UCSD-AML1 (cell line): Measurements from ENCODE around the gene AFAP1L2.

ENCODE experiments used
- DNase-seq: peaks from one replicate; lab custom pipeline; 2025; ENCODE audit not compliant: unreplicated experiment; lab: John Stamatoyannopoulos, UW

The AFAP1L2 gene

DNA sequence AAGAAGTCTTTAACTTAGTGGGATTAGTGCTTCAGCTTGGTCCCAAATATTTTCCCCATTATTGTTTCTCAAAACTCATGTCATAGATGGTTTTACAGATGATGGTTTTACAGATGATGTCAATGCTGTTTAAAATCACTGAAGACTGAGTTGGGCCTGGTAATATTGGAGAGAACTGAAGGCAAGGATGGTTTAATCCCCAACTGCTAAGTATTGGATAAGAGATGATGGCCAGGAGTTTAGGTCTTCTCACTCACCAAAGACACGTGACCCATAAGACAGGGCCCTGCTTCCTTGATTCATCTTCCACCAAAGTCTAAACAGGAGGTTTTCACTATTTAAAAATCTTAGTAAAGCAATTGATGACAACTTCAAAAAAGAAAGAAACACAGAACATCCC, 108.9 kb downstream of the AFAP1L2 start:
- no peak for DNase-seq

DNA sequence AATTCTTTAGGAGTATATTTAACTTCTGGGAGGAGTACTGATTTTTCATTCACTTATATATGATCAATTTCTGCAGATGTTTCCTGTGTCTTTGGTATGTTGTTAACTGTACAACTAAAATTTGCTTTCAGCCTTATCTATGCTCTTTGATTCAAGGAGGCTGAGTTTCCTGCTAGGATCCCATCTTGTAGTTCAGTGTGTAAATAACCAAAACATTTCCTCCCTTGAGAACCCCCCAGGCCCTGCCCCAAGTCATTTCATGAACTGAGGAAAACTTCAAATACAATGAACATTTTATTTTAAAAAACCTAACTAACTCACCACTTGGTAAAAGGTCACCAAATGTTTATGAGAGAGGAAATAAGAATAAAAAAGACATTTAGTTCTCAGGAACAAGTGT, 109.8 kb downstream of the AFAP1L2 start:
- DNase-seq = no peak

DNA sequence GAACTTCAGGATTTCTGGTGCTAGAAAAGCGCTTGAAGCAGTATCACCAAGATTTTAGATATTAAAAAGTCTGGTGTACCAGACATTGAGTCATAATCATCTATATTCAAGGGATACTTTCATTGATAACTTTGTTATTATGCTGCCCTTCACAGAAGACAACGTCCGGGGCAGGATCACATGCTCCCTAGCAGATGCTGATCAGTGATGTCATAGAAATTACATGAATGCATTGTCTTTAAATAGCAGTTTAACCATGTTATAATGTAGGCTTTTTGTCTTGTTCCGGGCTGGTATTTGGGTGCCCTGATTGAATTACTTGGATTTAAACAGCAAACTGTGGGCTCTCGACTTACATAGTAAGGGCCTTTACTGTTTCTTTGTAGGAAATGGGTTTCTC, 111.2 kb downstream of the AFAP1L2 start:
- no peak for DNase-seq

DNA sequence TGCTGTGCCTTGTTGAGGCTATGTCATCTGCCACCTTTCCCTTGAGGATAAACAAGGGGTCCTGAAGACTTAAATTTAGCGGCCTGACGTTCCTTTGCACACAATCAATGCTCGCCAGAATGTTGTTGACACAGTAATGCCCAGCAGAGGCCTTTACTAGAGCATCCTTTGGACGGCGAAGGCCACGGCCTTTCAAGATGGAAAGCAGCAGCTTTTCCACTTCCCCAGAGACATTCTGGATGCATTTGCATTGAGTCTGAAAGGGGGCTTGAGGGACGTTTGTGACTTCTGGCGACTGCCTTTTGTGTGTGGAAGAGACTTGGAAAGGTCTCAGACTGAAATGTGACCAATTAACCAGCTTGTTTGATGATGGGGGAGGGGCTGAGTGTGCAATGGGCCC, 112.8 kb downstream of the AFAP1L2 start:
- DNase-seq = no peak

DNA sequence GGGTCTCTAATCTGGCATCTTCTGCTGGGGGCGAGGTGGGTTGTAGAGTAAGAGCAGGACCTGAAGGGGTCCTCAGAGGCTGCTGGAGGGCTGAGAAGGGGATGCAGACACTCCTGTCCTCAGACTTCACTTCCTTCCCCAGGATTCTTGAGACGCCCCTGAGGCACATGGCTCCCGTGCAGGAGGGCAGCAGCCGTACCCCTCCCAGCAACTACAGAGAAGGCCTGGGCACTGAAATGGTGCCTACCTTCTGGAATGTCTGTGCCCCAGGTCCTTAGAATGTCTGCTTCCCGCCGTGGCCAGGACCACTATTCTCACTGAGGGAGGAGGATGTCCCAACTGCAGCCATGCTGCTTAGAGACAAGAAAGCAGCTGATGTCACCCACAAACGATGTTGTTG, 113.2 kb downstream of the AFAP1L2 start:
- DNase-seq = no peak

DNA sequence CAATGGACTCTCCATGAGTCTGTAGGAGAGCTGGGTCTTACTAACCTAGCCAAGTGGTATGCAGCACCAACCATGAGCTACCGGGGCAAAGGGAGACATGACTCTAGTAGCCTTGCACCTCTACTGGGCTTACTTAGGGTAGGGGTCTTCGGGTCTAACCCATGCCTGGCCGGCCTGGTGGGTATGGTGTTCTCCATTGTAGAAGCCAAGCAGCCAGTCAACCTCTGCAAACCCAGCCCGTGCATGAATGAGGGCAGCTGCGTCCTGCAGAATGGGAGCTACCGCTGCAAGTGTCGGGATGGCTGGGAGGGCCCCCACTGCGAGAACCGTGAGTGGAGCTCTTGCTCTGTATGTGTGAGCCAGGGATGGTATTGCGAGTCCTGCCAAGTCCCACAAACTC, 114.3 kb downstream of the AFAP1L2 start:
- DNase-seq = no peak

DNA sequence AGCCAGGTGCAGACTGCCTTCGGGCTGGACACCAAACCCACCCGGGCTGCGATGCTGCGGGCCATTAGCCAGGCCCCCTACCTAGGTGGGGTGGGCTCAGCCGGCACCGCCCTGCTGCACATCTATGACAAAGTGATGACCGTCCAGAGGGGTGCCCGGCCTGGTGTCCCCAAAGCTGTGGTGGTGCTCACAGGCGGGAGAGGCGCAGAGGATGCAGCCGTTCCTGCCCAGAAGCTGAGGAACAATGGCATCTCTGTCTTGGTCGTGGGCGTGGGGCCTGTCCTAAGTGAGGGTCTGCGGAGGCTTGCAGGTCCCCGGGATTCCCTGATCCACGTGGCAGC, 115.2 kb downstream of the AFAP1L2 start:
- no peak for DNase-seq

DNA sequence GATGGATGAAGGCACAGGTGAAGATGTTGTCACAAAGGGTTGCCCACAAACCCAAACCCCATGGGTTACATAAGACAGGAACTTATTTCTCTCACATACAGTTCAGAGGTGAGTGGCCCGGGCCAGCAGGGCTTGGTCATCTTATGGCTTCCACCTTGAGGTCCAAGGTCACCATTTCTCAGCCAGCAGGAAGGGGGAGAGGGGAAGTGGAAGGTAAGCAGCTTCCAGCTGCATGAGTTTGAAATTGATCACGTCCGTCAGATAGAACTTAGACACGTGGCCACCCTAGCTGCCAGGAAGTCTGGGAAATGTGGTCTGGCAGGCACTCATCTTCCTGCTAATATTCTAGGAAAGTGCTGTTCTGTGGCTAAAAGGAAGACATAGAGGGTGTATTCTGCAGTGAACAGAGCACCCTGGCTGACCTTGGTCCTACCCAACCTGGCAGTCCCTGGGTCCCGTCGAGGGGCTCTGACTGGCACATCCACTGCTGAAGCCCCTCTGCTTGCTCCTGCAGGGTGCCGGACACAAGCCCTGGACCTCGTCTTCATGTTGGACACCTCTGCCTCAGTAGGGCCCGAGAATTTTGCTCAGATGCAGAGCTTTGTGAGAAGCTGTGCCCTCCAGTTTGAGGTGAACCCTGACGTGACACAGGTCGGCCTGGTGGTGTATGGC, 115.7 kb downstream of the AFAP1L2 start:
- no peak for DNase-seq

DNA sequence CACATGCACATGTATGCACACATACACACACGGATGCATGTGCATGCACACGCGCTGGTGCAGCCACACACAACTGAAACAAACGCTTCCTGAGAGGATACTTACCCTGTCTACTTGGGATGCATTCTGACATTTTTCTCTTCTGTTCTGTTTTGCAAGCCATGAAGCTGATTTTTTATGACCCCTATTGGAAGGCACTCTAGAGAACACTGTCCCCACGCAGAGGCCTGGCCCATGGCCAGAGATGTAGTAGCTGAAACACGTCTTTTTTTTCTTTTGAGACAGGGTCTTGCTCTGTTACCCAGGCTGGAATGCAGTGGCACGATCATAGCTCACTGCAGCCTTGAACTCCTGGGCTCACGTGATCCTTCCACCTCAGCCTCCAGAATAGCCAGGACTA, 117.4 kb downstream of the AFAP1L2 start:
- no peak for DNase-seq

DNA sequence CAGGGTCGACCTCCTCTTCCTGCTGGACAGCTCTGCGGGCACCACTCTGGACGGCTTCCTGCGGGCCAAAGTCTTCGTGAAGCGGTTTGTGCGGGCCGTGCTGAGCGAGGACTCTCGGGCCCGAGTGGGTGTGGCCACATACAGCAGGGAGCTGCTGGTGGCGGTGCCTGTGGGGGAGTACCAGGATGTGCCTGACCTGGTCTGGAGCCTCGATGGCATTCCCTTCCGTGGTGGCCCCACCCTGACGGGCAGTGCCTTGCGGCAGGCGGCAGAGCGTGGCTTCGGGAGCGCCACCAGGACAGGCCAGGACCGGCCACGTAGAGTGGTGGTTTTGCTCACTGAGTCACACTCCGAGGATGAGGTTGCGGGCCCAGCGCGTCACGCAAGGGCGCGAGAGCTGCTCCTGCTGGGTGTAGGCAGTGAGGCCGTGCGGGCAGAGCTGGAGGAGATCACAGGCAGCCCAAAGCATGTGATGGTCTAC, 118.3 kb downstream of the AFAP1L2 start:
- no peak for DNase-seq

DNA sequence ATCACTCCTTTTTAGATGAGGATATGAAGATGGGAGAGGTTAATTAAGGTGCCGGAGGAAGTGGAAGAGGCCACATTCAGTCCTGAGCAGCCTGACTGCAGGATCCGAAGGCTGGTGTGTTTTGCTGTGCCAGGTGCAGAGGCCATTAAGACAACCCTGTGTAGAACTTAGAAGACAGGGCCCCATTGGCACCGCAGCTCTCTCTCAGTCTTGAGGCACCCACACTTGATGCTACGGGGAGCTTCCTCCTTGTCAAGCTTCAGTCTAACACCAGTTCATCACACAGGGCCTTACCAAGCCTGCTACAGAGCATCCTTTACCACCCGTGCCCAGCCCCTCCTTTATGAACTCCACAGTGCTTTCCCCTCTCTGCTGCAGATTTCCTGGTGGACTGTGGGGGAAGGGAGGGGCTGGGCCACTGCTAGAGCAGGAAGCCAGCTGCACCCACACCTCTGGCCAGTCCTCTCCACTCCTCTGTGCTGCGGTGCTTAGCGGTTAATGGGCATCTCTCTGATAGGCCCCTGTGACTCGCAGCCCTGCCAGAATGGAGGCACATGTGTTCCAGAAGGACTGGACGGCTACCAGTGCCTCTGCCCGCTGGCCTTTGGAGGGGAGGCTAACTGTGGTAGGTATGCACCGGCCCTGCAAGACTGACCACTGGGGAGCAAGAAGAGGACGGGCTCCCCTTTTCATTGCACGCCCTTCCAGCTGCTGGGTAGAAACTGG, 119.8 kb downstream of the AFAP1L2 start:
- DNase-seq = no peak

DNA sequence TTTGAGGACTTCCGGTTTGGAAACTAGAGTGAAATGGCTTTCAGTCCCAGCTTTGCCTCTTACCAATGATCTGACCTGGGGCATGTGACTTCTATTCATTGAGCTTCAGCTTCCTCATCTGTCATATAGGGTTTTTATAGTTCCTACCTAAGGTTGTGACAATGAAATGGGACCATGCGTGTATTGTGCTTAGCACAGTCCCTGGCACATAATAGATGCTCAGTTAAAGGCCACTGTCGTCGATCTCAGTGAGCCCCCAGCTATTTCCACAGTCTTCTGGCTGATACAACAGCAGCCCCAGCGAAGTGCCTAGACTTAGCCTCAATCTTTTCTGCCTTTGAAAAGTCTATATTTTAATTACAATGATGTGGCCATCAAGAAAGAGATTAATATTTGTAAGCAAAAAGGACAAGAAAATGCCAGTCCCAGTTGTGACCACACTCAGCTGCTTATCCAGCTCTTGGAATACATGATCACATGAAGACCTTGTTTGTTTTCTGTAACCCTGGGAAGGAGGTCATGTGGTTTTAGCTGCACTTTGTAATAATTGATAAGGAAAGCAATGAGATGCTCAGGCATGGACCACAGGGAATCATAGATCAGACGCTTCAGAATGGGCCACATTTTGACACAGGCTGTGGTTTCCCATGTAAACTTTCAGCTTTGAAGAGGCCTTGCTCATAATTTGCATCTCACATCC, 120.6 kb downstream of the AFAP1L2 start:
- no peak for DNase-seq

DNA sequence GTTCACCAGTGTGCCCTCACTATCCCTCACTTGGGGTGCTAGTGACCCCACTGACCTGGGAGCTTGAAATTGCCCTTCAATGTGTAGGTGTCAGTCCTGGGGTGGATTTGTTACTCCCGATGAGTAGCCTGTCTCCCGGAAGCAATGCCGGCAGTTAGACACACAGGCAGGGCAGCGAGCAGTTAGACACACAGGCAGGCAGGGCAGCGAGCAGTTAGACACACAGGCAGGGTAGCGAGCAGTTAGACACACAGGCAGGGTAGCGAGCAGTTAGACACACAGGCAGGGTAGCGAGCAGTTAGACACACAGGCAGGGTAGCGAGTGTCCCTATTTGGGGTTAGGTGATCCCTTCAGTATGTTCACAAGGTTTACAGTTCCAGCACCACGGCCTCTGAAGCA, 121.2 kb downstream of the AFAP1L2 start:
- DNase-seq = no peak

DNA sequence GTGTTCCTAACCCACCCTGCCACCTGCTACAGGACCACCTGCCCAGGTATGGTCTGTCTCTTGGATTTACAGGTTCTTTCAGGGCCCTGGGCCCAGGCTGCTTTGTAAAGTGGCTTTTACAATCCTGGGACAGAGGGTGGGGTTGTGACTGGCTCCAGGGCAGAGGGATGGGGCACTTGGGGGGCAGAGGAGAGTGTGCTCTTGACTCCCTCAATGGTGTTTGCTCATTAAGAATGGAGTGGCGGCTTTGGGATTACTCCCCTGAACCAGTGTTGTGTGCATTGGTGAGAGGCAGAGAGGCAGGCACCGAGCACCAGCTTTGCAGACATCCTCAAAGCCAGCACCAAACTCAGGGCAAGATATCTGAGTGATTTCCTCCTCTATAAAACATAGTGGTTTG, 121.8 kb downstream of the AFAP1L2 start:
- no peak for DNase-seq

DNA sequence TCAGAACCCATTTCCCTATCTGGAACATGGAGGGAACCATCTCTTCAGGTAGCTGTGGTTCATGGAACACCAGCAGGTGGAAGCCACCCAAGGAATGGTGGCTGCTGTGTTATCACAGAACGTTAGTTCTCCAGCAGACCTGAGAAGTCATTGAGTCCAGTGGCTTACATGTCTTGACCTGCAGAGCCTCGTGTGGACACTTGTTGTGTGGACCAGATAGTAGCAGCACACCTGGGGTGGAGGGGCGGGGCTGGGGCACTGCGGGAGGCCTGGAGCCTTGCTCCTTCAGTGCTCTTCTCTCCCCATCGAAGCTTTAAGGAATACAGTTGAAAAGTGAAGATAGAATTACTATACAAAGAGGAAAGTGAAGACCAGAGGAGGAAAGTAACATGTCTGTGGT, 122.8 kb downstream of the AFAP1L2 start:
- DNase-seq = no peak

DNA sequence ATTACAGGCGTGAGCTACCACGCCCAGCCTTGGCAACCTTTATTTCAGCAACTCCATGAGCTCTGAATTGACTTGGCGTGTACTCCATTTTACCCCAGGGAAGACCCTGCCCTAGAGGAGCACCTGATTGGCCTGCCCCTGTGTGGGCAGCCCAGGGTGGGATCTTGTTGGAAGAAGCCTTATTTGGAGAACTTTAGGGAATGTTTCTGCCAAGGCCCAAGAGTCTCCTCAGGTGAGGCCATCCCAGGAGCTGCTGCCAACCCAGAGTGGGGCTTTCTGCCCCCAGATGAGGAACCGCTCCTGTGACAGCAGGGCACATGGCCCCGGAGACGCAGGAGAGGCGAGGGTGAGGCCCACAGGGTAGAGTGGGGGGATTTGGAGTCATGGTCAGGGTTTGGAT, 123.3 kb downstream of the AFAP1L2 start:
- DNase-seq = no peak

DNA sequence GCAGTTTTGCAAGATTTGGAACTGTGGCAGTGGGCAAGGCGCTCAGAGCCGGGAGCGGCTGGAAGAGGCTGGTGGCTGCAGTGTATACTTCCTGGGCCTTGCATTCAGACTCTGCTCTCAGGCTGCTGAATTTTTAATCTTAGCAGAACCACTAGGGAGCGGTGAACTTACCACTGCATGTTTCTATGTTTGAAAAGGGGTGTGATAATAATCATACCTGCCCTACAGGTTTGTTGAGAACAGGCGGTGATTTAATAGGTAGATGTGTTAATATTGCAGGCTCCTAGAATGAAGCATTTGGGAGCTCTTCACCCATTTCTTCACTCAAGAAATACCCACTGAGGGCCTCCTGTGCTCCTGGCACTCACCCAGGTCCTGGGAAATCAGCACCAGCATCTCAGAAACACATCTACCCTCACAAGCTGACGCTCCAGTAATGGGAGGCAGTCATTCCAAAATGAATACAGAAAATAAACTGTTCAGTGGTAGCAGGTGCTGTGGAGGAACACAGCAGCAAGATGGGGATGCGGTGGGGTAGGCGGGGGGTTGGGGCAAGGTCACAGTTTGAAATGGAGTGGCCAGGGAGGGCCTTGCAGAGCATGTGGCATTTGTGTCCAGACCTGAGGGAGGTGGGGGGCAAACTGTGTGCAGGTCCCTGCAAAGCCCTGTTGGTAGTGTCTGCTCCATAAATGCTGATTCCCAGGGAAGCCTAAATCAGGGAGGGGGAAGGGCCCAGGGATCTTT, 124.2 kb downstream of the AFAP1L2 start:
- no peak for DNase-seq

DNA sequence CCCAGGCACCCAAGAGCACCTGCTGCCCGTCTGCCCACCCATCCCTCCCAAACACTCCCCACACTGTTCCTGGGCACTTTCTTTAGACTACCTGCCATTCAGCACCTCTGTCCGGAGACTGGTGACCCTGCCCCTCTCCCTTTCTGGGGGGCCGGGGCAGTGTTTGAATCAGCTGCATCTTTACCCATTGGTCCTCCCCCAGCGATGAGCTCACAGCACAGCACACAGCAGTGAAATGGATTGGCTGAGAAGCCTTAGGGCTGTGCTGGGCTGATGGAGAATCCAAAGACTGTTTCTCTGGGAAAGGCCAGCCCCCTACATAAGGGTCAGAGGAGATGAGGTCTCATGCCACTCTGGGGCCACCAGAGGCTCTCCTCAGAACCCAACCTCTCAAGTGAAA, 125.0 kb downstream of the AFAP1L2 start:
- no peak for DNase-seq

DNA sequence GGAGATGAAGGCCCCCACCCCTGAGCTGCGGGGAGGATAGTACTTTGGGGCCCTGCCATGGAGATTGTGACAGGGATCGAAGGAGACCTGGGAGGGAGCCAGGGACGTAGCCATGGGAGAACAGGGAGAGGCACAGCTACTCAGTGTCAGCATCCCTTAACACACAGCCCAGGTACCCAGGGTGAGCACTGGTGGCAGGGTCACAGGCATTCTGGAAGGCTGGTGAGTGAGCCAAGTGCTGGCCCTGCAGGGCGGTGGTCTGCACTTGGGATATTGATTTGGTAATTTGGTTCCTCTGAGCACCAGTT, 125.5 kb downstream of the AFAP1L2 start:
- no peak for DNase-seq

DNA sequence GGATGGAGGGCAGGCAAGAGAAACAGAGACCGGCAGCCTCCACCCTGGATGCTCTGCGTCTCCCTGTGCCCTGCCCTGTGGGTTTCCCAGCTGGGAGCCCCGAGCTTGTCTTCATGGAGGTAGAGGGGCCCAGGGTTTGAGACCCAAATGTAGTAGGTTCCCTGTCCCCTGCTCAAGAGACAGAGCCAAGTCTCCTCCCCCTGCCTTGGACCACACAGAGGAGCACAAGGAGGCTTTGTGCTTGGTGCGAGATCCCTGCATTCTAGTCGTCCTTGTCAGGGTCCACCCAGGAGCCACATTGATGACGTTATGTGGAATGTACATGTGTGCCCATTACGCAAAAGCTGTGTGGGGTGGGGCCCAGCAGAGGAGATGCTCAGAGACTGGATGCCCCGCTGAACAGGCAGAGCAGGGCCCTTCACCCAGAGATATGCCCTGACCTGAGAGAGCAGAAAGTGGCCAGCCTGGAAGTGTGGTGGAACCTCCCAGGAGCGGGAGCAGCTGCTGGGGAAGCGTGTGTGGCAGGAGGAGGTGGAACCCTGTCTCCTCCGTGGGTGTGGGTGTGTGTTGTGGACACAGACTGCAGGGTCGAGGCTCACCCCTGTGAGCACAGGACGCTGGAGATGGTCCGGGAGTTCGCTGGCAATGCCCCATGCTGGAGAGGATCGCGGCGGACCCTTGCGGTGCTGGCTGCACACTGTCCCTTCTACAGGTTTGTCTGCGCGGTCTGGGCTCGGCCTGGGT, 126.0 kb downstream of the AFAP1L2 start:
- no peak for DNase-seq

DNA sequence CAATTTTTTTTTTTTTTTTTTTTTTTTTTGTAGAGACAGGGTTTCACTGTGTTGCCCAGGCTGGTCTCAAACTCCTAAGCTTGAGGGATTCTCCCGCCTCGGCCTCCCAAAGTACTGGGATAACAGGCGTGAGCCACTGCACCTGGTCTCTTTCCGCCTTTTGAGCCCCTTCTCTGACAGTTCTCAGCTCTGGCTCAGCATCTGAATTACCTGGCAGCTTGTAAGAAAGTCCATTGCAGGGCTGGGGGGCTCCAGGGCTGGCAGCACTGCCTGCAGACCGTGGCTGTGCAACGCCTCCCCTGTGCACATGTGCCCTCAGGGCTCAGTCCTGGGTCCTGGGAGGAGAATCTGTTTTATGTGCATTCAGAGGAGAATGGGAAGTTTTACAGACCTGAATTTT, 127.6 kb downstream of the AFAP1L2 start:
- DNase-seq = no peak
